RWPE2 (cell line): Measurements from ENCODE around the gene FOXL1.

Experiments
- ATAC-seq: fragments of 200-7000 bp; cut with Tn5 transposase; 3 replicates; pipeline ENCODE4 v1.9.1; 2021; ENCODE audit warnings: low read depth
- DNase-seq: peaks from one replicate; pipeline ENCODE4 v3.0.0-alpha.2; 2020; ENCODE audit warnings: low spot score
- H3K27ac ChIP-seq: fragments of 450-650 bp; 2 replicates; pipeline ENCODE4 v1.5.1; 2017; ENCODE audit warnings: mild to moderate bottlenecking; ENCODE audit not compliant: poor library complexity, severe bottlenecking
- H3K27me3 ChIP-seq: fragments of 250-450 bp; sonication (Bioruptor Pico); 2 replicates; pipeline ENCODE4 v1.5.1; 2021; ENCODE audit warnings: mild to moderate bottlenecking, moderate library complexity; ENCODE audit not compliant: insufficient read depth, poor library complexity, severe bottlenecking
- H3K36me3 ChIP-seq: fragments of 250-450 bp; sonication (Bioruptor Pico); 2 replicates; pipeline ENCODE4 v1.5.1; 2020; ENCODE audit warnings: low read depth, mild to moderate bottlenecking, moderate library complexity
- H3K4me1 ChIP-seq: fragments of 250-450 bp; sonication (Bioruptor Pico); 2 replicates; pipeline ENCODE4 v1.5.1; 2021; ENCODE audit warnings: mild to moderate bottlenecking, moderate library complexity; ENCODE audit not compliant: insufficient read depth, poor library complexity, severe bottlenecking
- H3K4me3 ChIP-seq: fragments of 250-450 bp; sonication (Bioruptor Pico); 2 replicates; pipeline ENCODE4 v1.5.1; 2021; ENCODE audit warnings: mild to moderate bottlenecking, moderate library complexity; ENCODE audit not compliant: severe bottlenecking
- H3K9me3 ChIP-seq: fragments of 250-450 bp; sonication (Bioruptor Pico); 2 replicates; pipeline ENCODE4 v1.5.1; 2021; ENCODE audit warnings: mild to moderate bottlenecking, moderate library complexity; ENCODE audit not compliant: severe bottlenecking
- CTCF ChIP-seq: fragments of 450-650 bp; IDR thresholded peaks from one replicate; pipeline ENCODE4 v1.5.1; 2017; ENCODE audit warnings: mild to moderate bottlenecking, moderate library complexity; ENCODE audit not compliant: poor library complexity, severe bottlenecking

The FOXL1 gene

DNA sequence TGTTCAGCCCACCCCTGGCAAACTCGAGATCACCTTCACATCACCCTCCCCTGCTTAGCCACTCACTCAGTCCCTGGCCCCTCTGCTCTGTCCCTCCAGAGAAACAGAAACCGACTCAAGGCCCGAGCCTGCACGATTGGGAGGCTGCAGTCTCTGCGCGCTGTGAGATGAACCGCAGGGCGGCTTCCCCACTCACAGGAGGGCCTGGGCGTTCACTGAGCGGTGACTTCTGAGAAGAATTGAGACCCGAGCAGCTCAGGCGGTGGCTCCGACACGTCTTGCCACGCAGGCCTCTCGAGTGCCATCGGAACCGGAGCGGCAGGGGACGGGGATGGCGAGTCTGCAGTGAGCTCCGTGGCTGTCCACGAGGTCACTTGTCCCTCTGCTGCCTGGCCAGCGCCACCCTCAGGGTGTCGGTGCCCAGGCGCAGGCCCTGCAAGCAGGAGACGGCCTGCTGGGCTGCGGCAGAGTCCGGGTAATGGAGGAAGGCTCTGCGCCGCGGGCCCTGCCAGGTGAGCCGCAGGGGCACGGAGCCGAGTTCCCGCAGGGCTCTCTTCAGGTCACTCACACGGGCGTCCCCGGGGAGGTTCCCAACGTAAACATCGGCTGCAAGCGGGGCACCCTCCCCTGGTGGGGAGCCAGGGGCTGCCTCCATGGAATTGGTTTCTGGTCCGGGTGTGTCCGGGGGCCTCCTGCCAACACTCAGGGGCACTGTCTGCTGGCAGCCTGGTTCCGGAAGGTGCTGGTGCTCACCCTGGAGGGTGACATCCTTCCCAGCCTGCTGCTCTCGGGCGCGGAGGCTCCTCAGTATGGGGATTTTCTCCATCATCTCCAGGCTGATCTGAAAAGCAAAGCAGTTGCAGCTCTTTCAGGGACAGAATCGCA, 46.5 kb upstream of the FOXL1 start:
- H3K4me1 ChIP-seq = no peaks in the 10 kb centered on the region
- no peak overlapping the region for H3K4me3 ChIP-seq
- no peak overlapping the region for H3K27ac ChIP-seq
- H3K9me3 ChIP-seq = no peaks in the 10 kb centered on the region
- DNase-seq = no peak
- ATAC-seq = no peak
- TF ChIP-seq CTCF = no peak
- no peaks in the 10 kb centered on the region for H3K27me3 ChIP-seq
- peaks cover 5% of the 10 kb centered on the region for H3K36me3 ChIP-seq

DNA sequence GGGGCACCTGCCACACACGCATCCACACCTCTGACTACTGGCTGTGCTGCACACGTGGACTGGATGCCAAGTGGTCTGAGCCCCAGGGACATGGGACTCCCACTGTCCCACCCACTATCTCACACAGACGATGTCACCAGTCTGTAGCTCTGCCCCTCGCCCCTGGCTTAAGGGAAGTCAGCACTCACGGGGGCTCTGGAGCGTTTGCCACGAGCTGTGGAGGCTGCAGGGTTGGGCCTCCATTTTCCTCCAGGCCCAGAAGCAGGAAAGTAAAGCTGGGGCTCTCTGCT, 45.9 kb upstream of the FOXL1 start:
- ATAC-seq = no peak

GRCh38 chr16:86533076-86533475, 45.3 kb upstream of the FOXL1 start:
- Histone ChIP-seq H3K4me3 (no peak overlapping the region), H3K9me3 (no peaks in the 10 kb centered on the region), H3K4me1 (no peaks in the 10 kb centered on the region), H3K27ac (no peak overlapping the region), H3K36me3 (peaks cover 12% of the 10 kb centered on the region), H3K27me3 (no peaks in the 10 kb centered on the region)
- ATAC-seq = no peak
- TF ChIP-seq CTCF = no peak
- no peak for DNase-seq

More for the DNA sequence above, 45.9 kb upstream of the FOXL1 start:
- peak; percentile 34 for DNase-seq
- Histone ChIP-seq H3K27me3 (no peaks in the 10 kb centered on the region), H3K9me3 (no peaks in the 10 kb centered on the region), H3K4me3 (no peak overlapping the region), H3K4me1 (no peaks in the 10 kb centered on the region), H3K27ac (no peak overlapping the region), H3K36me3 (peaks cover 9% of the 10 kb centered on the region)
- TF ChIP-seq CTCF = no peak

DNA sequence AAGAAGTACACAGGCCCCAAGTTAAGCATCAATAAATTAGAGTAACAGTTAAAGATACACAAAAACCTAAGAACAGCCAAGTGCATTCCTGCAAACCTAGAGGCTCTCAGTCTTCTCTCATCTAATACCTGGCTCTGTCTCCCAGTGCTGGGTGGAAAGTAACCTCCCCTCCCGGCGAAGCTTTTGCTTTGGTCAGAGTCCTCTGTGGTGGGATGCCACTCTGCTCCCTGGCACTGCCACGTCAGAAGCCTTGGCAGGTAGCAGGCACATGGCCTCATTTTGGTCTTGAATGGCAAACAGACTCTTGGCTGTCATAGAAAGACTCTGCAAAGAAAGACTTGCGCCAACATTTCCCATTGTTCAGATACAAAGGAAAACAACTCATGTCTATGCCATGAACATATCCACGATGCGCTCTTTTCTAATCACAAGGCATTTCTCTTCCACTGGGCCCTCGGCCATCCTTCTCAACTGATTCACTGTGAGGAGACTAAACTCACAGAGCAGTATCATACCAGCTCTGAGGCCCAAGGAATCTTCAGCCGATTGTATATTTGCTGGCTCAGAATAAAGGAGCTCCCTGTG, 44.5 kb upstream of the FOXL1 start:
- no peak for DNase-seq
- no peak overlapping the region for H3K27ac ChIP-seq
- no peaks in the 10 kb centered on the region for H3K4me1 ChIP-seq
- ATAC-seq = no peak
- H3K36me3 ChIP-seq = peaks cover 19% of the 10 kb centered on the region
- TF ChIP-seq CTCF = no peak
- no peak overlapping the region for H3K4me3 ChIP-seq
- H3K9me3 ChIP-seq = no peaks in the 10 kb centered on the region
- H3K27me3 ChIP-seq = no peaks in the 10 kb centered on the region
